NOMO-1 (cell line): Measurements from ENCODE around the gene CACNA1B.

Experiments
- DNase-seq, 2 experiments: peaks; one replicate each; lab custom pipeline; 2025; ENCODE audit not compliant: unreplicated experiment in 2 of 2; lab: John Stamatoyannopoulos, UW

Gene CACNA1B

DNA sequence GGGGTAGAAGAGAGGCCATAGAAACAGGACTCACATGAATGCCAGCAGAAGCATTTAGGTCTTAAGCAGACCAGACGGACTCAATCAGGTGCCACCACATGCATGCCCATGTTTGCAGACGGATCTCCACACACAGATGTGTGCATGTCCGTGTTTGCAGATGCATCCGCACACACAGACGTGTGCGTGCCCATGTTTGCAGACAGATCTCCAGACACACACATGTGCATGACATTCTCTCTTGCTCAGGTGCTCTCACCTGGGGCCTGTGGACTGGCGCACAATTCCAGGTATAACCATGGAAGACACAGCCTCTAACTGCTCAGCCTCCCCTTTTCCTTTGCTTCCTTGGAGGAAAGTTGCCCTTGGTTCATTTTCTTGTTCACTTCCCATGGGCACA lies 148.3 kb downstream of the CACNA1B start:
- no peak for DNase-seq

DNA sequence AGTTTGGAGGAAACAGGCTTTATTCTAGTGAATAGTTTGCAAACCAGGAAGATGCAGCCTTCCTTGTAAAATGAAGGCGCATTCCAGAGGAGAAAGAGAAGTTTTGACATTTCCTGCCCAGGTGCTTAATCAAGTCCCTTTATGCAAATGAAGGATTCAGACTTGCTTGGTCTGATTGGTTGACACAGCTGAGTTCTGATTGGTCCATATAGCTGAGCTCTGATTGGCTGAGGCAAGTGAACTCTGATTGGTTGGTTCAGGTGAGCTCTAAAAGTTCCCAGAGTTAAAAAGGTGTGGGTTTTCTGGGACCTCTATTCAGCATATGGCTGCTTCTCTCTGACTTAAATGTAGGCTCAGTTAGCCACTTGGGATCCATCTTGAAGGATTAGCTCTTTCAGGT lies 151.0 kb downstream of the CACNA1B start:
- DNase-seq: no peak

DNA sequence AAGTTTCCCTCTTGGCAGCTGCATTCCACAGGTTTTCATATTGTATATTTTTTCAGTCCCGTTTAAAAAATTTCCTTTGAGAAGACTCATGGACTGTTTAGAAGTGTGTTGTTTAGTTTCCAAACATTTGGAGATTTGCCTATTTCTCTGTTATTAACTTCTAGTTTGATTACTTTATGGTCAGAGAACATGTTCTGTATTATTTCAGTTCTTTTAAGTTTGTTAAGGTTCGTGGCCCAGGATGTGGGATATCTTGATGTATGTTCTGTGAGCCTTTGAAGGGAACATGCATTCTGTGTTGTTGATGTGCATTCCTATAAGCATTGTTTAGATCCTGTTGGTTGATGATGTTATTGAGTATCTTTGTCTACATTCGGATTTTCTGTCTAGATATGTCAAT lies 153.6 kb downstream of the CACNA1B start:
- DNase-seq: no peak

DNA sequence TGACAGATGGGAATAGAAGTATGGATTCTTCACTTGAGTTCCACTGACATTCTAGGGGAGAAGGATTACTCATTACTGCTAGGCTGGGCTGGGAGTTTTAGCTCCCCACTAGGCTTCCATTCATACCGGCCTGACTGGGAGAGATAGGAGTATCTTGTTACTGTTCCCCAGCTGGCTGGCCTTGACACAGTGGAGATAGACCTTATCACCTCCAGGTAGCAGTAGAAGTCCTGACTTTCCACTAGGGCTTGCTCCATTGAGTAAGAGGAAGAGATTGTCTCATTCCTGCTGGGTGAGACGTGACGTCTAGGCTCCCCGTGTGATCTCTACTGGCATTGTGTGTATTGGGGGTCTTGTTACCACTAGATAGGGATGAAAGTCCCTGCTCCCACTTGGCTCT lies 156.4 kb downstream of the CACNA1B start:
- DNase-seq: no peak

DNA sequence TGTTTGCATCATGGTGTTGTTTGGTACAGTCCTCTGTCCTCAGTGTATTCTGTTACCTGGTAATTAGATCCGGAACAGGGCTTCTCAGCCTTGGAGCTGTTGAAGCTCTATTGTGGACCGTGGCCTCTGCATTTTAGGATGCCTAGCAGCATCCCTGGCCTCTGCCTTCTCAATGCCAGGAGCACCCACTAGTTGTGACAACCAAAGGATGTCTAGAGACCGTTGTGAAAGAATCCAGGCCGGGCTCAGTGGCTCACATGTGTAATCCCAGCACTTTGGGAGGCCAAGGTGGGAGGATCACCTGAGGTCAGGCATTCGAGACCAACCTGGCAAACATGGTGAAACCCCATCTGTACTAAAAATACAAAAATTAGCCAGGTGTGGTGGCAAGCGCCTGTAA lies 159.6 kb downstream of the CACNA1B start:
- no peak for DNase-seq

DNA sequence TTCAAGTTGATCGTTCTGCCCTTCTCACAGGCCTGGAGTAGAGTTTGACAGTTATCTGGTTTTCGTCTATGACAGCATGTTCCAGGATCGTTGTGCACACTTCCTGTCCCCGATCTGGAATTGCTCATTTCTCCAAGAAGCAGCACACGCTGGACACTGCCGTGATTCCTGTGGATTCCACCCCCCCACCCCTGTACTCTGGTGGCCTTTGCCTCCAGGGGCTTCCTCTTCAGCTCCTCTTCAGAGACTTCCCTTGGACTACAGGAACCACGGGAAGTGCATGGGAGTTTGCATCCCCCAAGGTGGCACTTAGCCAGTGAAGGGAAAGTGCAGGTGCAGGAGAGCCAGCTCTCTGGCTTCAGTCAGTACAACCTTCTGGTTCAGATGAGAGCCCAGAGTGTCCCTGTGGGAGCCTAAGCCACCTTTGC lies 160.7 kb downstream of the CACNA1B start:
- DNase-seq: no peak

DNA sequence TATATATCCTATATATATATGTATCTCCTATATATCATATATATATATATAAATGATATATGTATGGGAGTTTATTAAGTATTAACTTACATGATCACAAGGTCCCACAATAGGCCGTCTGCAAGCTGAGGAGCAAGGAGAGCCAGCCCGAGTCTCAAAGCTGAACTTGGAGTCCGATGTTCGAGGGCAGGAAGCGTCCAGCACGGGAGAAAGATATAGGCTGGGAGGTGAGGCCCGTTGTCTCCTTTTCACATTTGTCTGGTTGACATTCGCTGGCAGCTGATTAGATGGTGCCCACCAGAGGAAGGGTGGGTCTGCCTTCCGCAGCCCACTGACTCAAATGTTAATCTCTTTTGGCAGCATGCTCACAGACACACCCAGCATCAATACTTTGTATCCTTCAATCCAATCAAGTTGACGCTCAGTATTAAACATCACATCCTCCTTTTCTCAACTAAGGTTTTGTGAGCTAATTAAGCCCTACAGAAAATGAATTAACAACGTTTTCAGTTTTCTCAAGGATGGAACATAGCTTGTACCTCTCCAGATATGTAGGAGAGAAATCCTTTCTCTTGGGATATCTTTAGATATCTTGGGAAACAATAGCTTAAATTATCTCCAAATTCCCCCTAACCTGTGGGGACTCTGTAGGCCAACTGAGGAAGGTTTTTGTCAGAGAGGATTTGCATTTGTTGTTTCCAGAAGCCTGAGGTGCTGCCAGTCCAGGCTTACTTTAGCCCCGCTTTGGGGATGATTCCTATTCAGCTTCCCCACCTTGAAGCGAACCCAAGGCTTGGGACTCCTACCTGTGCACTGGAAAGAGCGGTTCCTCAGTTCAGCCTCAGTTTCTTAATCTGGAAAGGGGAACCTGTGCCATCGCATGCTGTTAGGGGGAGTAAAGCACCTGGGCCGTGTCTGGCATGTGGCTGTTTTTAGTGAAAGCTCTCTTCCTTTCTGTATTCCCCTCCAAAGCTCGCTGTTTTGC lies 163.2 kb downstream of the CACNA1B start:
- no peak for DNase-seq

GRCh38 chr9:138042146-138042545 lies 164.6 kb downstream of the CACNA1B start:
- DNase-seq: no peak

GRCh38 chr9:138042640-138043039 lies 165.1 kb downstream of the CACNA1B start:
- no peak for DNase-seq

DNA sequence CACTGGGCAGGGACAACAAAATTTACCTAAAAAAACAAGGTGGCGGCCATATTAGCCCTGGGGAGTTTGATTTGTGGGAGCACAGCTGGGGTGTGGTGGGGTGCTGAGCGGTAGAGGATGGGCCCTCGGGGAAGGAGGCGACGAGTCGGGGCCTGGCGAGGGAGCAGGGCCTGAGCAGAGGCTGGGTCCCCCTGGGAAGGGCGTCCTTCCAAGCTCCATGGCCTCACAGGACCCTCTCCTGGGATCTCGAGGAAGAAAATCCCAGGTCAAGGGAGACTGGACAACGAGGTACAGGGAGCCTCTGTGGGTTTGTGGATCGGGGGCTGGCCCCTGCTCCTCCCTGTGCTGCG lies 165.5 kb downstream of the CACNA1B start:
- DNase-seq: no peak

GRCh38 chr9:138043411-138044345 lies 166.1 kb downstream of the CACNA1B start:
- DNase-seq: no peak

DNA sequence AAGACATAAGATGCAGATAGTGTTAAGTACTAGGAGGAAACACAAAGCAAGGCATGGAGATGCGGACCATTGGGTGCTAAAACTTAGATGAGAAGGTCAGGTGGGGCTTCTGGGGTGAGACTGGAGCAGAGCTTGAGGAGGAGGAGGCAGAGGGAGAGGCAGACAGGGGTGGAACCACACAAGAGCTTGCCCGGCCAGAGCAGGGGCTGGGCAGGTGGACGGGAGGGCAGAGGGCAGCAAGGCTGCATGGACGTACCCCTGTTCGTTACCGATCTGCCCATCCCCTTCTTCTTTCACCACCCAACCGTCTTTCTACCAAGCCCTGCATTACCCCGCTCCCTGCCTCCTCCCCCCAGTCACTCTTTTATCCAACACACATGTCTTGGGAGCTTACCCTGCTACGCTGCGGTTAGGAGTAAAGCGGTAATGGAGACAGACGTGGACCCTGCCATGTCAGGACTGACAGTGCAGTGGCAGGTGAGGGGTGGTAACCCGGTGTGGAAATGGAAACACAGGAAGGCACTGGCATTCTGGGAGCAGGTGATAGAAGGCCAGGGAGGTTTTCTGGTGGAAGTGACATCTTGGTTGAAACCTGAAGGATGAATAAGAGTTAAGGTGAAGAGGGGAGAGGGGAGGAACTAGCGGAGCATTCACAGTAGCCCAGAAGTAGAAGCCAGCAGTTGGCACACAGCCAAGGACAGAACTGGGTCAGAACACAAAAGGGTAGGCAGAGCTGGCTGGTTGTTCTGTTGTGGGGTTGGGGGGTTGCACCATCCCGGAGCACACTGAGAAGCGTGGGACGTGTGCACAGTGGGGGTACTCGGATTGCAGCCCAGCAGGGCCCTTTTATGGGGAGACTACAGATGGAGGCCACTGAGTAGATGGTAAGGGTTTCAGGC lies 167.2 kb downstream of the CACNA1B start:
- no peak for DNase-seq

- DNase-seq: no peak
These were observed 168.2 kb downstream of the CACNA1B start for GRCh38 chr9:138045541-138046490.

DNA sequence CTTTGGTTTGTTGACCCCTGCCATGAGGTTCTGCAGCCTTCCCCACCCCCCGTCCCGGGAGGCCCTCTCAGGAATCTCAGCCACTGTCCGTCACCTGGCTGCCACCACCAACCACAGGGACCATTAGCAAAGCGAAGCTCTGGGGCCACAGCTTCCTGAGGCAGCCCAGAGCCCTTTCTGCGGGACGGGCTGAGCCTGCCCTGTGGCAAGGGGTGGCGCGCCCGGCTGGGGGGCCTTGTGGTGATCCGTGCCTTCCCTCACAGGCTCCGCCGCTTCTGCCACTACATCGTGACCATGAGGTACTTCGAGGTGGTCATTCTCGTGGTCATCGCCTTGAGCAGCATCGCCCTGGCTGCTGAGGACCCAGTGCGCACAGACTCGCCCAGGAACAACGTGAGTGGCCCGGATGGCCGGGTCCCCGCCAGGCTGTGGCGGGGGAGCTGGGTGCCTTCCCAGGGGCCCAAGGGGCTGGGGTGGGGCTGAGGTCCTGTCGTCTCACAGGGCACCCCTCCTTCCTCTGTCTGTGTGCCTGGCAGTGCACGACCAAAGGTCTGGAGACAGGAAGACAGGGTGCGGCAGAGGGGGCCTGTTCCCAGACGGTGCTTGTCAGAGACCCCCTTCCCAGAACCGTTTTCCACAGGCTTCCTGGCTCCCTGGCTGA lies 169.2 kb downstream of the CACNA1B start:
- DNase-seq: no peak

GRCh38 chr9:138047469-138048040 lies 170.0 kb downstream of the CACNA1B start:
- no peak for DNase-seq

GRCh38 chr9:138048184-138048583 lies 170.6 kb downstream of the CACNA1B start:
- DNase-seq: no peak

DNA sequence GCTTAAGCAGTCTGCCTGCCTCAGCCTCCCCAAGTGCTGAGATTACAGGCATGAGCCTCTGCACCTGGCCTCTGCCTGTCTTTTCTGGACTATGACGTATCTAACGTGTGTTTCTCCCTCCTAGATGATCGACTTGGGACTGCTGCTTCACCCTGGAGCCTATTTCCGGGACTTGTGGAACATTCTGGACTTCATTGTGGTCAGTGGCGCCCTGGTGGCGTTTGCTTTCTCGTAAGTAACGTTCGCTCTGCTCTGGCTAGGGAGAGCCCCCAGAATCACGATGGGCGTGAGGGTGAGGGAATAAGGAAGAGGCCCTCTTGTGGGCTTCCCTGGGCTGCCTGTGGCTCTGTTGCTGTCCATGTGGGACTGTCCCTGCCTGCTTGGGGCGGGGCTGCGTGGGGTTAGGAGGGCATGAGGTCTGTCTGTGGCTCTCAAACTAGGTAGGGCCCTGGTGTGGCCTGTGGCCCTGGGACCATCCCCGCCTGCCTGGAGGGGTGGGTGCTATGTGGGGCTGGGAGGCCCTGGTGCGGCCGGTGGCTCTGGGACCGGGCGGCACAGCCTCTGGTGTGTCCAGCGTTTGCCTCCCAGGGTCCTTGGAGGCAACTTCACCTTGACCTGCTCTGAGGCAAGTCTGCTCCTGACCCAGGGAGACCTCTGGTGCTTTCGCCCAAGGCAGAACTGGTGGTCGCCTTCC lies 171.7 kb downstream of the CACNA1B start:
- no peak for DNase-seq
